ENCODE results near the gene TMEM45A.

- no peak for TF ChIP-seq CTCF (IDR thresholded peaks at IDR 0.05)
- TF ChIP-seq EP300 (IDR thresholded peaks at IDR 0.05) = no peak
Measured at GRCh38 chr3:100563228-100563627, 70.8 kb downstream of the TMEM45A start.

All from tibial nerve (tissue), 4 donors.